ENCODE data around the gene CFAP99.
"Not testable (repeated sequence)": the region's sequence is repeated elsewhere in the genome, so short reads cannot be mapped to it uniquely, and the experiment has no call there.

DNA sequence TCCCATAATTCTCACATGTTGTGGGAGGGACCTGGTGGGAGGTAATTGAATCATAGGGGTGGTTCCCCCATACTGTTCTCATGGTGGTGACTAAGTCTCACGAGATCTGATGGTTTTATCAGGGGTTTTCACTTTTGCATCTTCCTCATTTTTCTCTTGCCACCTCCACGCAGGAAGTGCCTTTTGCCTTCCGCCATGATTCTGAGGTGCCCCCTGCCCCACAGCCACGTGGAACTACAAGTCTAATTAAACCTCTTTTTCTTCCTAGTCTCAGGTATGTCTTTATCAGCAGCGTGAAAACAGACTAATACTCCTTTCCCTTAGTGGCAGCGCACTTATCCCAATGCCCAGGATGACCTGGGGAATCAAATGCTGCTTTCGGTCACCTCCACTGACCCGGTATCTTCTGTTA lies 35.5 kb upstream of the CFAP99 start:
- not testable (repeated sequence) for TF ChIP-seq POLR2AphosphoS5, POLR2A (IDR thresholded peaks at IDR 0.05; ENCODE audit: low read depth, low read length)
